NT2/D1 (cell line): ENCODE results near the gene CIROP.

ENCODE experiments used
- SUZ12 ChIP-seq: IDR thresholded peaks from 2 replicates; pipeline ENCODE4 v1.6.1; 2011; ENCODE audit not compliant: insufficient read length, insufficient read depth; ENCODE audit errors: extremely low read depth
- ZNF274 ChIP-seq: IDR thresholded peaks from 2 replicates; pipeline ENCODE4 v1.6.1; 2011; ENCODE audit warnings: mild to moderate bottlenecking, low read depth, low read length

GRCh38 chr14:23052671-23053070 is 52.1 kb downstream of the CIROP start:
- TF ChIP-seq ZNF274 (no peak), SUZ12 (no peak)
